Testis (tissue), 3 donors: ENCODE measurements around the gene KLHL3. TPM values are rescaled to one million over a fixed set of nuclear protein-coding genes. Genes with fewer than 3 reads are reported as not detected.

Experiments used
- DNase-seq: peaks from one replicate; pipeline ENCODE4 v3.0.0-alpha.2; 2019
- H3K27ac ChIP-seq, 2 donors: fragments of 200-600 bp; sonication (generic); one replicate each; pipeline ENCODE4 v1.5.1; 2019
- H3K27me3 ChIP-seq: fragments of 200-600 bp; sonication (generic); one replicate; pipeline ENCODE4 v1.5.1; 2019
- H3K36me3 ChIP-seq: fragments of 200-600 bp; sonication (generic); one replicate; pipeline ENCODE4 v1.5.1; 2017; ENCODE audit warnings: low read depth; ENCODE audit errors: missing control alignments
- H3K4me1 ChIP-seq: fragments of 200-600 bp; sonication (generic); one replicate; pipeline ENCODE4 v1.5.1; 2019
- H3K4me3 ChIP-seq, 2 donors: fragments of 200-600 bp; sonication (generic); one replicate each; pipeline ENCODE4 v1.5.1; 2017 to 2019
- H3K9me3 ChIP-seq: fragments of 200-600 bp; sonication (generic); one replicate; pipeline ENCODE4 v1.5.1; 2017
- CTCF ChIP-seq, 3 experiments: fragments of 450-650 bp in 2 of 3; fragments of 200-600 bp in 1 of 3; sonication (generic) in 1 of 3; IDR thresholded peaks; one replicate each; pipeline ENCODE4 v1.5.1; 2016 to 2019; ENCODE audit warnings: antibody characterized with exemption in 3 of 3, mild to moderate bottlenecking in 2 of 3, moderate library complexity in 1 of 3
- POLR2A ChIP-seq: fragments of 450-650 bp; IDR thresholded peaks from one replicate; pipeline ENCODE4 v1.6.1; 2017; ENCODE audit warnings: antibody characterized with exemption, mild to moderate bottlenecking, moderate library complexity
- WGBS, 2 donors: methylation state at CpG; one replicate each; pipeline ENCODE4 v1.1.5; 2018; 5-methylcytosine and 5-hydroxymethylcytosine counted together
- intact Hi-C: fragments of 100-400 bp; cut with DNase I; formaldehyde crosslinking; loops from one replicate; pipeline ENCODE4 v1.15.1; 2023; ENCODE audit warnings: low total_unique reads
- polyA plus RNA-seq: library from polyadenylated mRNA; stranded (reverse); fragments of 350-450 nt; fragmentation: Illumina TruSeq; extraction: RNeasy Lipid Tissue Mini Kit (QIAGEN cat#74804); gene quantifications from one replicate; pipeline ENCODE4 v1.2.3, GENCODE V29; 2014; ENCODE audit warnings: low read depth, low replicate concordance; ENCODE audit not compliant: insufficient read depth
- total RNA-seq, 2 donors: library from RNA; depleted of rRNA; stranded (reverse); fragments of >200 nt; gene quantifications; one replicate each; pipeline ENCODE4 v1.2.3, GENCODE V29; 2016

The KLHL3 gene
- total and polyA plus RNA-seq, 3 donors from 2014 or later = 13.7 to 35.0 (median 26.2) TPM

- H3K27ac ChIP-seq = no peak overlapping the region
- no peak for DNase-seq
- intact Hi-C loops = no loop called here
- no peak overlapping the region for H3K4me3 ChIP-seq
- H3K36me3 ChIP-seq = no peaks in the 10 kb centered on the region
- no peaks in the 10 kb centered on the region for H3K27me3 ChIP-seq
- H3K4me1 ChIP-seq = no peaks in the 10 kb centered on the region
- 71 to 73% methylated on average over 4 of the region's 4 CpGs for WGBS, 2 donors
- H3K9me3 ChIP-seq = no peaks in the 10 kb centered on the region
- TF ChIP-seq POLR2A (no peak), CTCF (IDR thresholded peaks at IDR 0.05) (no peak)
Measured at GRCh38 chr5:137642091-137642490, 93.8 kb downstream of the KLHL3 start.

- no peaks in the 10 kb centered on the region for H3K27me3 ChIP-seq
- intact Hi-C loops = no loop called here
- 95% methylated on average over 1 of the region's 1 CpG for WGBS, 2 donors
- no peak overlapping the region for H3K4me3 ChIP-seq
- DNase-seq = no peak
- H3K4me1 ChIP-seq = peaks cover 4% of the 10 kb centered on the region
- H3K27ac ChIP-seq = no peak overlapping the region
- H3K9me3 ChIP-seq = no peaks in the 10 kb centered on the region
- TF ChIP-seq CTCF (IDR thresholded peaks at IDR 0.05) (no peak), POLR2A (no peak)
- no peaks in the 10 kb centered on the region for H3K36me3 ChIP-seq
Measured at GRCh38 chr5:137641148-137641547, 94.7 kb downstream of the KLHL3 start.

- intact Hi-C loops = loop anchor here (10.0 kb wide), 1 partner anchor 95 kb away; the partner anchor contains the start of gene KLHL3
- WGBS, 2 donors = 78 to 90% methylated on average over 11 of the region's 11 CpGs
- Histone ChIP-seq H3K27ac (no peak overlapping the region), H3K4me3 (no peak overlapping the region), H3K4me1 (peaks cover 9% of the 10 kb centered on the region), H3K36me3 (no peaks in the 10 kb centered on the region), H3K9me3 (no peaks in the 10 kb centered on the region), H3K27me3 (no peaks in the 10 kb centered on the region)
- DNase-seq = no peak
- TF ChIP-seq POLR2A (no peak), CTCF (IDR thresholded peaks at IDR 0.05) (no peak)
Measured at GRCh38 chr5:137639645-137640044, 96.2 kb downstream of the KLHL3 start.

- no peaks in the 10 kb centered on the region for H3K27me3 ChIP-seq
- TF ChIP-seq CTCF (IDR thresholded peaks at IDR 0.05) = no peak
- no peak for TF ChIP-seq POLR2A
- no peak overlapping the region for H3K4me3 ChIP-seq
- DNase-seq = no peak
- H3K4me1 ChIP-seq = peaks cover 9% of the 10 kb centered on the region
- intact Hi-C loops = loop anchor here (10.0 kb wide), 1 partner anchor 96 kb away; the partner anchor contains the start of gene KLHL3
- H3K36me3 ChIP-seq = no peaks in the 10 kb centered on the region
- H3K9me3 ChIP-seq = no peaks in the 10 kb centered on the region
- 94 to 96% methylated on average over 13 of the region's 13 CpGs for WGBS, 2 donors
- no peak overlapping the region for H3K27ac ChIP-seq
Measured at GRCh38 chr5:137638841-137639240, 97.0 kb downstream of the KLHL3 start.
